ENCODE results near the gene SPATS2L.

SPATS2L gene

GRCh38 chr2:200278694-200279316 is 27.7 kb upstream of the SPATS2L start:
- Histone ChIP-seq H3K4me3 (ENCODE audit: low read length) (no peak overlapping the region), H3K9ac (ENCODE audit: low read length) (no peak overlapping the region), H3K36me3 (replicated peaks; ENCODE audit: insufficient read depth, low read length) (no peaks in the 10 kb centered on the region), H3K27ac (ENCODE audit: low read length) (no peak overlapping the region), H3K4me2 (ENCODE audit: low read depth, low read length) (no peak overlapping the region), H3K4me1 (ENCODE audit: low read length) (peaks cover 6% of the 10 kb centered on the region; the same call in 1 of the 2 replicates), H3K79me2 (ENCODE audit: low read length) (no peaks in the 10 kb centered on the region), H3K27me3 (replicated peaks; ENCODE audit: insufficient read depth, low read length) (no peaks in the 10 kb centered on the region), H4K20me1 (ENCODE audit: insufficient read depth, low read length) (no peaks in the 10 kb centered on the region), H3K9me3 (replicated peaks; ENCODE audit: insufficient read depth, low read length) (no peaks in the 10 kb centered on the region), H2AFZ (ENCODE audit: low read length) (no peak overlapping the region), H3K9me2 (replicated peaks; ENCODE audit: insufficient read depth, low read length) (no peaks in the 10 kb centered on the region), H3F3A (ENCODE audit: insufficient read depth, low read length) (no peaks in the 10 kb centered on the region)
- TF ChIP-seq EZH2phosphoT487 (IDR thresholded peaks at IDR 0.05; ENCODE audit: low read length) (no peak), CTCF (IDR thresholded peaks at IDR 0.05; ENCODE audit: low read length) (no peak), EZH2 (optimal IDR thresholded peaks at IDR 0.05; ENCODE audit: low read depth, low read length) (no peak)
- no peak for DNase-seq

- no peaks in the 10 kb centered on the region for H3K27me3 ChIP-seq (replicated peaks; ENCODE audit: insufficient read depth, low read length)
- TF ChIP-seq CTCF (IDR thresholded peaks at IDR 0.05; ENCODE audit: low read length) (no peak), EZH2phosphoT487 (IDR thresholded peaks at IDR 0.05; ENCODE audit: low read length) (no peak), EZH2 (optimal IDR thresholded peaks at IDR 0.05; ENCODE audit: low read depth, low read length) (no peak)
- H4K20me1 ChIP-seq (ENCODE audit: insufficient read depth, low read length): no peaks in the 10 kb centered on the region
- no peaks in the 10 kb centered on the region for H3F3A ChIP-seq (ENCODE audit: insufficient read depth, low read length)
- no peaks in the 10 kb centered on the region for H3K9me3 ChIP-seq (replicated peaks; ENCODE audit: insufficient read depth, low read length)
- H3K4me3 ChIP-seq (ENCODE audit: low read length): no peak overlapping the region
- H3K9me2 ChIP-seq (replicated peaks; ENCODE audit: insufficient read depth, low read length): no peaks in the 10 kb centered on the region
- H2AFZ ChIP-seq (ENCODE audit: low read length): no peak overlapping the region
- H3K4me2 ChIP-seq (ENCODE audit: low read depth, low read length): no peak overlapping the region
- H3K9ac ChIP-seq (ENCODE audit: low read length): no peak overlapping the region
- H3K79me2 ChIP-seq (ENCODE audit: low read length): no peaks in the 10 kb centered on the region
- DNase-seq: no peak
- peaks cover 6% of the 10 kb centered on the region; the same call in 1 of the 2 replicates for H3K4me1 ChIP-seq (ENCODE audit: low read length)
- H3K27ac ChIP-seq (ENCODE audit: low read length): no peak overlapping the region
- H3K36me3 ChIP-seq (replicated peaks; ENCODE audit: insufficient read depth, low read length): no peaks in the 10 kb centered on the region
Measured at GRCh38 chr2:200279857-200280256, 26.6 kb upstream of the SPATS2L start.

GRCh38 chr2:200286578-200286977 is 19.9 kb upstream of the SPATS2L start:
- no peak overlapping the region for H3K4me2 ChIP-seq (ENCODE audit: low read depth, low read length)
- no peaks in the 10 kb centered on the region for H4K20me1 ChIP-seq (ENCODE audit: insufficient read depth, low read length)
- H3K4me1 ChIP-seq (ENCODE audit: low read length): no peaks in the 10 kb centered on the region
- H3K27me3 ChIP-seq (replicated peaks; ENCODE audit: insufficient read depth, low read length): no peaks in the 10 kb centered on the region
- no peaks in the 10 kb centered on the region for H3K9me3 ChIP-seq (replicated peaks; ENCODE audit: insufficient read depth, low read length)
- no peak overlapping the region for H2AFZ ChIP-seq (ENCODE audit: low read length)
- H3K36me3 ChIP-seq (replicated peaks; ENCODE audit: insufficient read depth, low read length): no peaks in the 10 kb centered on the region
- no peak for DNase-seq
- no peaks in the 10 kb centered on the region for H3F3A ChIP-seq (ENCODE audit: insufficient read depth, low read length)
- H3K79me2 ChIP-seq (ENCODE audit: low read length): no peaks in the 10 kb centered on the region
- H3K9ac ChIP-seq (ENCODE audit: low read length): no peak overlapping the region
- no peaks in the 10 kb centered on the region for H3K9me2 ChIP-seq (replicated peaks; ENCODE audit: insufficient read depth, low read length)
- no peak overlapping the region for H3K27ac ChIP-seq (ENCODE audit: low read length)
- H3K4me3 ChIP-seq (ENCODE audit: low read length): no peak overlapping the region
- TF ChIP-seq EZH2 (optimal IDR thresholded peaks at IDR 0.05; ENCODE audit: low read depth, low read length) (no peak), EZH2phosphoT487 (IDR thresholded peaks at IDR 0.05; ENCODE audit: low read length) (no peak), CTCF (IDR thresholded peaks at IDR 0.05; ENCODE audit: low read length) (no peak)

All from MM.1S (cell line).